Endothelial cell of umbilical vein (primary cell): ENCODE measurements around the gene SCYL3. TPM values are rescaled to one million over a fixed set of nuclear protein-coding genes. Genes with fewer than 3 reads are reported as not detected.

Experiments
- BruUV-seq: library from RNA; stranded (reverse); fragments of 400-500 nt; replicated peaks from 2 replicates; lab custom pipeline; 2021; lab: Mats Ljungman, UMichigan
- CTCF ChIA-PET: fragments of 300-600, 350-600 bp; sonication (Branson Sonifier 250); formaldehyde crosslinking; loops from one replicate; lab custom pipeline; 2021; ENCODE audit warnings: antibody characterized with exemption, inconsistent platforms; lab: Charles Lee
- POLR2A ChIA-PET: fragments of 300-600, 350-600 bp; sonication (Branson Sonifier 250); formaldehyde crosslinking; loops from one replicate; lab custom pipeline; 2021; ENCODE audit warnings: antibody characterized with exemption, inconsistent platforms; lab: Charles Lee
- DNase-seq: peaks from one replicate; pipeline ENCODE4 v3.0.0-alpha.2; 2011; ENCODE audit warnings: low read depth, low spot score
- FAIRE-seq: peaks from 2 replicates; lab custom pipeline; 2011; peaks lifted over from hg19 to GRCh38; lab: Jason Lieb, UNC
- H2AFZ ChIP-seq: 2 replicates; pipeline ENCODE4 v1.6.0; 2012; ENCODE audit warnings: low read depth, low read length, control low read depth, inconsistent platforms
- H3K27ac ChIP-seq: 2 replicates; pipeline ENCODE4 v1.5.1; 2011; ENCODE audit warnings: low read depth, mild to moderate bottlenecking, control low read depth, low read length, moderate library complexity; ENCODE audit not compliant: insufficient read depth
- H3K27me3 ChIP-seq, 2 experiments: 2 replicates each; pipeline versions ENCODE4 v1.6.0 to v1.6.1; 2011; ENCODE audit warnings: low read length in 2 of 2, mixed read lengths in 1 of 2; ENCODE audit not compliant: control insufficient read depth in 2 of 2, insufficient read depth in 2 of 2
- H3K36me3 ChIP-seq, 2 experiments: 2 replicates in 1 of 2; 3 replicates in 1 of 2; pipeline ENCODE4 v1.5.1; 2011; ENCODE audit warnings: low read length in 2 of 2, mild to moderate bottlenecking in 1 of 2, moderate library complexity in 1 of 2; ENCODE audit not compliant: control insufficient read depth in 2 of 2, insufficient read depth in 2 of 2; ENCODE audit errors: extremely low read depth in 1 of 2
- H3K4me1 ChIP-seq: 3 replicates; pipeline ENCODE4 v1.5.1; 2011; ENCODE audit warnings: mild to moderate bottlenecking, low read length; ENCODE audit not compliant: control insufficient read depth, insufficient read depth; ENCODE audit errors: extremely low read depth
- H3K4me2 ChIP-seq: 2 replicates; pipeline ENCODE4 v1.6.1; 2011; ENCODE audit warnings: low read length, control low read depth, mixed read lengths; ENCODE audit not compliant: insufficient read depth
- H3K4me3 ChIP-seq, 3 experiments: fragments of 200-600 bp in 1 of 3; sonication (generic), shearing (Covaris generic) in 1 of 3; replicated peaks in 1 of 3; 2 replicates each; pipeline ENCODE4 v1.5.1; 2011 to 2016; ENCODE audit warnings: control low read depth in 3 of 3, low read length in 3 of 3, mild to moderate bottlenecking in 2 of 3, inconsistent platforms in 1 of 3, low read depth in 1 of 3, moderate library complexity in 1 of 3; ENCODE audit not compliant: insufficient read depth in 1 of 3
- H3K79me2 ChIP-seq: 2 replicates; pipeline ENCODE4 v1.6.0; 2012; ENCODE audit warnings: low read length, inconsistent platforms; ENCODE audit not compliant: control insufficient read depth, insufficient read depth
- H3K9ac ChIP-seq: replicated peaks from 2 replicates; pipeline ENCODE3; 2011; ENCODE audit warnings: low read length, control low read depth; ENCODE audit not compliant: insufficient read depth; ENCODE audit errors: extremely low read depth
- H3K9me1 ChIP-seq: replicated peaks from 3 replicates; pipeline ENCODE4 v1.6.0; 2011; ENCODE audit warnings: mild to moderate bottlenecking, low read length; ENCODE audit not compliant: control insufficient read depth, insufficient read depth; ENCODE audit errors: extremely low read depth
- H3K9me3 ChIP-seq: replicated peaks from 2 replicates; pipeline ENCODE4 v1.5.1; 2012; ENCODE audit warnings: low read length, inconsistent platforms; ENCODE audit not compliant: control insufficient read depth, insufficient read depth
- H4K20me1 ChIP-seq: replicated peaks from 2 replicates; pipeline ENCODE3; 2011; ENCODE audit warnings: mild to moderate bottlenecking, low read length; ENCODE audit not compliant: control insufficient read depth, insufficient read depth; ENCODE audit errors: extremely low read depth
- CTCF ChIP-seq, 2 donors: IDR thresholded peaks; 1 replicate in 1 of 2; 2 replicates in 1 of 2; pipeline ENCODE4 v1.5.1; 2011; ENCODE audit warnings: low read length in 2 of 2, mild to moderate bottlenecking in 2 of 2, moderate library complexity in 2 of 2, control low read depth in 1 of 2, inconsistent platforms in 1 of 2, low read depth in 1 of 2; ENCODE audit not compliant: insufficient read depth in 1 of 2; ENCODE audit errors: extremely low read depth in 1 of 2
- EZH2 ChIP-seq: IDR thresholded peaks from 2 replicates; pipeline ENCODE4 v1.6.1; 2012; ENCODE audit warnings: borderline replicate concordance, low read depth, mild to moderate bottlenecking, moderate library complexity, low read length, inconsistent platforms; ENCODE audit not compliant: severe bottlenecking
- FOS ChIP-seq: IDR thresholded peaks from 2 replicates; pipeline ENCODE4 v1.6.1; 2011; ENCODE audit warnings: mild to moderate bottlenecking, low read length, moderate library complexity, borderline replicate concordance; ENCODE audit not compliant: insufficient read depth
- GATA2 ChIP-seq: IDR thresholded peaks from 2 replicates; pipeline ENCODE4 v1.7.0; 2011; ENCODE audit warnings: low read depth, mild to moderate bottlenecking, moderate library complexity, mixed read lengths, low read length; ENCODE audit not compliant: insufficient read length, insufficient read depth
- JUN ChIP-seq: IDR thresholded peaks from 2 replicates; pipeline ENCODE4 v1.6.1; 2011; ENCODE audit warnings: borderline replicate concordance, low read depth; ENCODE audit not compliant: insufficient read length, insufficient read depth
- MAX ChIP-seq: IDR thresholded peaks from 2 replicates; pipeline ENCODE4 v1.6.1; 2011; ENCODE audit not compliant: insufficient read depth, insufficient read length
- MYC ChIP-seq: IDR thresholded peaks from one replicate; pipeline ENCODE4 v1.6.1; 2011; ENCODE audit warnings: mild to moderate bottlenecking, low read depth, low read length
- POLR2A ChIP-seq: IDR thresholded peaks from 2 replicates; pipeline ENCODE4 v1.6.1; 2012; ENCODE audit warnings: low read depth, mild to moderate bottlenecking, control low read depth, low read length
- POLR2AphosphoS5 ChIP-seq: IDR thresholded peaks from 2 replicates; pipeline ENCODE4 v1.6.1; 2012; ENCODE audit warnings: low read depth, mild to moderate bottlenecking, control low read depth, low read length, moderate library complexity; ENCODE audit not compliant: insufficient read depth
- dilution Hi-C: fragments of 300-500 bp; cut with MboI; formaldehyde crosslinking; loops from one replicate; pipeline ENCODE4 v1.15.0; 2019; ENCODE audit warnings: low sequenced_read_pairs; ENCODE audit not compliant: extremely low pct_ligation_motif_present
- intact Hi-C: fragments of 100-400 bp; cut with micrococcal nuclease; formaldehyde crosslinking; loops from one replicate; pipeline ENCODE4 v1.10.0; 2022
- polyA plus RNA-seq, 4 experiments: library from polyadenylated mRNA; depleted of rRNA in 3 of 4; stranded (reverse) in 3 of 4; unstranded in 1 of 4; fragments of >200 nt; gene quantifications; 2 replicates each; pipeline versions ENCODE4 v1.2.1 to v1.2.3, GENCODE V29; 2011 to 2012; ENCODE audit warnings: missing spikeins in 1 of 4
- total RNA-seq: library from RNA; stranded (reverse); gene quantifications from 2 replicates; pipeline ENCODE4 v1.2.3, GENCODE V29; 2021

The SCYL3 gene
- total and polyA plus RNA-seq, 2 donors (not counting 3 experiments of a cell fraction or from before 2014, with no cell fraction given): 3.3 to 6.2 TPM

DNA sequence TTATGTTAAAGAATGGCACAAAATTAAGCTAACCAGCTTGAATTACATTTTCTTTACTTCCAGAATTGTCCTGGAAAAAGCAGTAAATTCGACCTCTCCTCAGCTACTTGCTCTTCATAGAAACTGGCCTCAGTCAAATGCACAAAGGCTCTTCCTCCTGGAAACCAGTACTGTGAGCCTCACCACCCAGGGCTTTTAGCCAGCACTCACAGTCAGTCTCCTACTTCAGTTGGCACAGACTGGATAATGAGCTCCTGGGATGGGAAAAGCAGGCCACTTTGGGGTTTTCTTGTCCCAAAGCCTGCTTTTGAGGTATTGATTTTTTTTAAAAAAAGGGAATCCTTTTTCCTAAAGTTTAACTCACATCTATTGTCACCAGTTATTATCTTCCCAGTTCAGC is 40.4 kb downstream of the SCYL3 start:
- FAIRE-seq: no peak
- Histone ChIP-seq H3K79me2 (no peaks in the 10 kb centered on the region), H4K20me1 (no peaks in the 10 kb centered on the region), H3K27me3 (no peaks in the 10 kb centered on the region), H3K27ac (no peak overlapping the region), H3K4me3 (no peak overlapping the region), H3K9me1 (no peaks in the 10 kb centered on the region), H3K36me3 (peaks cover 3 to 26% of the 10 kb centered on the region in 2 experiments), H3K9me3 (no peaks in the 10 kb centered on the region), H2AFZ (no peak overlapping the region), H3K4me2 (no peak overlapping the region), H3K4me1 (no peaks in the 10 kb centered on the region), H3K9ac (no peak overlapping the region)
- DNase-seq: no peak
- no TSS peak for BruUV-seq
- intact Hi-C loops: no loop called here
- ChIA-PET POLR2A (no interaction called here), CTCF (interaction anchor here (0.8 to 1.5 kb wide), 3 partner anchors 9 to 44 kb away, joined by 3 to 5 read pairs (median 4); no protein-coding TSS in a partner anchor)
- dilution Hi-C loops: no loop called here
- TF ChIP-seq JUN (no peak), MYC (no peak), FOS (no peak), EZH2 (no peak), POLR2AphosphoS5 (no peak), GATA2 (no peak), MAX (no peak), POLR2A (no peak), CTCF (IDR thresholded peaks at IDR 0.05; ENCODE audit: extremely low read depth in 1 of 2, insufficient read depth in 1 of 2, low read depth in 1 of 2, low read length in 2 of 2) (no peak)
